Choroid plexus epithelial cell (primary cell): ENCODE data around the gene SLC22A4.
A peak's percentile ranks its signal among the peaks of the same experiment; 100 is the strongest.

Source experiments
- DNase-seq: peaks from one replicate; pipeline ENCODE4 v3.0.0-alpha.2; 2010; ENCODE audit warnings: low read depth
- H3K4me3 ChIP-seq: 2 replicates; pipeline ENCODE4 v1.5.1; 2011; ENCODE audit warnings: low read depth, mild to moderate bottlenecking, control low read depth, low read length, moderate library complexity
- CTCF ChIP-seq: conservative IDR thresholded peaks from 2 replicates; pipeline ENCODE4 v1.5.1; 2011; ENCODE audit warnings: low read depth, mild to moderate bottlenecking, control low read depth, inconsistent platforms, low read length, moderate library complexity

The SLC22A4 gene

DNA sequence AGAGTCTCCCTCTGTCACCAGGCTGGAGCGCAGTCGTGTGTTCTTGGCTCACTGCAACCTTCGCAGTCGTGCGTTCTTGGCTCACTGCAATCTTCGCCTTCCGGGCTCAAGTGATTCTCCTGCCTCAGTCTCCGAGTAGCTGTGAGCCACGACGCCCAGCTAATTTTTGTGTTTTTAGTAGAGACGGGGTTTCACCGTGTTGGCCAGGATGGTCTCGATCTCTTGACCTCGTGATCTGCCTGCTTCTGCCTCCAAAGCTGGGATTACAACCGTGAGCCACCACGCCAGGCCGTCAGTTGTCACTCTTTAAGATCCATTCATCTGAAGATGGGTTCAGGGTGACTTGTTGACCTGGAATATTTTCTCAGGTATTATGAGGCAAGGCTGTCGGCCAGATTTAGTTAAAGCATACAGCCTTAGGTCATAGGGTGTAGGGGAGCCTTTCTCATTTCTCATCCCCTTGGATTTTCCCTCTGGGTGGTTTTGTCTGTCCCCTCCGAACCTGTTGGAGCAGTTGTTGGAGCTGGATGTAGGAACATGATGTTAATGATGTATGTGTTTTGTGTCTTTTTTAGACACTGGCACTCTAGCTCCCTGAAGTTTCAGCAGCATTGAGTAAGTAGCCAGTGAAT is 76.9 kb downstream of the SLC22A4 start:
- no peak for TF ChIP-seq CTCF
- no peak for DNase-seq
- no peak overlapping the region for H3K4me3 ChIP-seq

DNA sequence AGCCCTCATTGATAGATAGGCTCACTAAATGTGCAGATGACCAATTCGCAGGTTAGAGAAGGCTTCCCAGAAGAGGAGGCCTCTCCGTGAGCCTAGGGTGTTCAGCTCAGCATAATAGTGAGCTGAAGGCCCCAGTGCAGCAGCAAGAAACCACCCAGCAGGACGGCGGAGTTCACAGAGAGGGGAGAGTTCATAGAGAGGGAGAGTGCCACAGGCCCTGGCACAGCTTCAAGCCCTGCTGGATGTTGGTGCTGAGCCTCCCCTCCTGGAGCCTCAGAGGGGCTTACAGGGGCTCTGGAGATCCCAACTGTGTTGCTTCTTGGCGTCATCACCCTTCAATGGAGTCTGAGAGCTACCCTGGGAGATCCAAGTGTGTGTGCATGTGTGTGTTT is 77.4 kb downstream of the SLC22A4 start:
- DNase-seq: no peak
- no peak overlapping the region for H3K4me3 ChIP-seq

GRCh38 chr5:132372127-132372526 is 77.9 kb downstream of the SLC22A4 start:
- TF ChIP-seq CTCF: no peak
- DNase-seq: no peak
- no peak overlapping the region for H3K4me3 ChIP-seq

More for the DNA sequence above, 77.4 kb downstream of the SLC22A4 start:
- TF ChIP-seq CTCF: no peak

- peak; percentile 58 for DNase-seq
- no peak overlapping the region for H3K4me3 ChIP-seq
- TF ChIP-seq CTCF: no peak
Measured at GRCh38 chr5:132372542-132372941, 78.3 kb downstream of the SLC22A4 start.

GRCh38 chr5:132375957-132376356 is 81.8 kb downstream of the SLC22A4 start:
- no peak overlapping the region for H3K4me3 ChIP-seq
- no peak for TF ChIP-seq CTCF
- DNase-seq: no peak

DNA sequence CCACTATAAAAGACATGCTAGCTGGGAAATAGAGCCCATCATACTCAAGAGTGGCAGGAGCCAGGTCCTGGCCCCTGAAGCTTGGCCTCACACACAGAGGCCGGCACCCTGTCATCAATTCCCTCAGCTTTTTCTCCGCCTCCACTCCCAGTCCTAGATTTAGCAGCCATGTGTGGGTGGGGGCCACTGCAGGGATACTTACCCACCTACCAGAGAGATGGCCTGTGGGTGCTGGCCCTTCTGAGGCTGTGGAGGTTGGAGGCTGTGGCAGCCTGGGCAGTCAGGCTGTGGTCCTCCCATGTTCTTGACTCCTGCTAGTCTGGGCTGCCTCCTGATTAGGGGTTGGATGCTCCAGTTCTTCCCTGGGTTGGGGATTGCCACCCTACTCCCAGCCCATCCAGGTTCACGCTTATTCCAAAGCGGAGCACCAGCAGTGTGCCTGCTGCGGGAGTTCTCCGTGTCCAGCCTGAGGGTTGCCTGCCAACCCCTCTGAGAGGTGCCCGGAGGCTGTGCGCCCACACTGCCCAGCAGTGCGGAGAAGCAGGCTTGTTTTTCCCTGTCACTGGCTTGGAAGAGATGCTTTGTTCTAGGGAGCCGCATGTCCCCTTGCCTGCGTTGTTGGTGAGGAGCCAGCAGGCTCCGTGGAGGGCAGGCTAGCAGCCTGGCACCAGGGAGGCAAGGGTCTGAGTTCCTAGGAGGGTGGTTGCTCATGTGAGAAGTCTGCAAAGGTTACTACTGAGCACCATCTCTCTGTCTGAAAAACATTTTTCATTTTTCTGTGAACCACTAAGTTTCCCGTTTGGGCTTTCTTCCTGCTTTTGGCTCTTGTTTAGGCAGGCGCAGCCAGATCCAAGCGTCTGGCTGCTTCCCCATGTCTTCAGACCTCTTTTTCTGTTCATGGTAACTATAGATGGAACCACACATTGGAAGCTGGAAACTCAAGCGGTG is 82.8 kb downstream of the SLC22A4 start:
- no peak for TF ChIP-seq CTCF
- no peak overlapping the region for H3K4me3 ChIP-seq
- DNase-seq: no peak

GRCh38 chr5:132377738-132378137 is 83.5 kb downstream of the SLC22A4 start:
- no peak for DNase-seq
- TF ChIP-seq CTCF: no peak
- H3K4me3 ChIP-seq: no peak overlapping the region
